Measurements from ENCODE around the gene FAM193A. TPM values are rescaled to one million over a fixed set of nuclear protein-coding genes. Genes with fewer than 3 reads are reported as not detected.

The FAM193A gene
- polyA plus RNA-seq, 1 of the 3 experiments (the other 2 are of a cell fraction), result 9.2 TPM

DNA sequence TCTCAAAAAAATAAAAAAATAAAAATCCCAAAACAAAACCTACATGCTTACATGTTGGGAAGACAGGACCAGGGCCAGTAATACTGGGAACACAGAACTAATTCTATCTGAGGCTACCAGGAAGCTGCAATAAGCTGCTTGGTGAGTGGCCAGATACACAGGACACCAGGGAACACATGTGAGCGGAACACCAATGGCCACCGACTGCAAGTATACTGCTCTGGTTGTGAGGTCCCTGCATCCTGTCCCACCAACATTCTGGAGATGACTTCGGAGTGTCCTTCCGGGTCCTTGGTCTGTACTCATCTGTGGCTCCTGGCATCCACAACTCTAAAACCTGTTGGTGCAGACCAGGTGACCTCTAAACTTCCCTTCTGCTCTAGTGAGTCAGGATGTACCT lies 217.0 kb downstream of the FAM193A start:
- 0 out of 2 replicates have a peak, but pooled peaks cover 9% of the 10 kb centered on the region for H4K20me1 ChIP-seq (ENCODE audit: insufficient read depth)
- CTCF ChIA-PET, result no interaction called here

GRCh38 chr4:2754848-2755819 lies 218.7 kb downstream of the FAM193A start:
- H2AFZ ChIP-seq (ENCODE audit: low read depth), result no peak overlapping the region
- 42% methylated on average over 23 of the region's 23 CpGs for WGBS (ENCODE audit: low lambda C conversion rate)
- CTCF ChIA-PET, result interaction anchor here (0.5 to 1.1 kb wide), 5 partner anchors 22 to 180 kb away, joined by 3 to 4 read pairs (median 3); no protein-coding TSS in a partner anchor

More for the DNA sequence above, 217.0 kb downstream of the FAM193A start:
- H3K27me3 ChIP-seq (ENCODE audit: insufficient read depth), result no peaks in the 10 kb centered on the region
- H3K79me2 ChIP-seq (ENCODE audit: insufficient read depth), result peaks cover 68% of the 10 kb centered on the region
- no peak overlapping the region for H3K4me2 ChIP-seq
- no peak overlapping the region for H3K9ac ChIP-seq
- H3K36me3 ChIP-seq (replicated peaks in 1 of 2; ENCODE audit: control insufficient read depth in 1 of 2, insufficient read depth in 2 of 2, low read length in 1 of 2), result no peaks in the 10 kb centered on the region
- no peaks in the 10 kb centered on the region for H3K9me2 ChIP-seq
- POLR2A ChIA-PET, result no interaction called here
- peak; percentile 23 for DNase-seq
- no peak overlapping the region for H2AFZ ChIP-seq (ENCODE audit: low read depth)
- H3K27ac ChIP-seq (ENCODE audit: low read depth in 2 of 2, low read length in 1 of 2), result no peak overlapping the region
- peaks cover 0 to 7% of the 10 kb centered on the region in 2 experiments; a peak in 1 of 4 replicates for H3K4me1 ChIP-seq (ENCODE audit: control insufficient read depth in 1 of 2, insufficient read depth in 2 of 2, low read depth in 1 of 2, low read length in 1 of 2)
- H3K9me3 ChIP-seq, result no peaks in the 10 kb centered on the region
- peaks cover 4% of the 10 kb centered on the region for H3F3A ChIP-seq (replicated peaks; ENCODE audit: insufficient read depth)
- no peak overlapping the region for H3K4me3 ChIP-seq (ENCODE audit: low read depth in 2 of 2, low read length in 1 of 2)
- TF ChIP-seq SMC3 (IDR thresholded peaks at IDR 0.05; ENCODE audit: low read depth, low read length) (no peak), FOXM1 (IDR thresholded peaks at IDR 0.05; ENCODE audit: low read depth) (no peak), CHD2 (IDR thresholded peaks at IDR 0.05; ENCODE audit: low read length, partially characterized antibody) (no peak), GATA2 (CRISPR knock-in tag; IDR thresholded peaks at IDR 0.05) (no peak), JUND (IDR thresholded peaks at IDR 0.05) (no peak), GABPA (IDR thresholded peaks at IDR 0.05; ENCODE audit: low read depth) (no peak)
- WGBS (ENCODE audit: low lambda C conversion rate), result 100% methylated on average over 1 of the region's 4 CpGs

More at GRCh38 chr4:2754848-2755819, 218.7 kb downstream of the FAM193A start:
- Histone ChIP-seq H3K79me2 (ENCODE audit: insufficient read depth) (peaks cover 52% of the 10 kb centered on the region), H3K4me3 (ENCODE audit: low read depth in 2 of 2, low read length in 1 of 2) (peak overlapping the region; percentile 74), H3K9me2 (no peaks in the 10 kb centered on the region), H3K27me3 (ENCODE audit: insufficient read depth) (no peaks in the 10 kb centered on the region), H3K27ac (ENCODE audit: low read depth in 2 of 2, low read length in 1 of 2) (peak overlapping the region in 1 of 2 experiments; percentile 81; a peak in 1 of 4 replicates), H3K9ac (peak overlapping the region; percentile 79), H3K36me3 (replicated peaks in 1 of 2; ENCODE audit: control insufficient read depth in 1 of 2, insufficient read depth in 2 of 2, low read length in 1 of 2) (no peaks in the 10 kb centered on the region), H3K9me3 (no peaks in the 10 kb centered on the region), H4K20me1 (ENCODE audit: insufficient read depth) (0 out of 2 replicates have a peak, but pooled peaks cover 3% of the 10 kb centered on the region), H3K4me1 (ENCODE audit: control insufficient read depth in 1 of 2, insufficient read depth in 2 of 2, low read depth in 1 of 2, low read length in 1 of 2) (peaks cover 0 to 7% of the 10 kb centered on the region in 2 experiments; a peak in 1 of 4 replicates), H3K4me2 (peak overlapping the region; percentile 89), H3F3A (replicated peaks; ENCODE audit: insufficient read depth) (peaks cover 4% of the 10 kb centered on the region)
- peak; percentile 45 for DNase-seq
- TF ChIP-seq NFIC (IDR thresholded peaks at IDR 0.05; ENCODE audit: borderline replicate concordance), result no peak
- no peak for TF ChIP-seq TEAD4 (IDR thresholded peaks at IDR 0.05; ENCODE audit: borderline replicate concordance, insufficient read depth)
- TF ChIP-seq RCOR1 (IDR thresholded peaks at IDR 0.05; ENCODE audit: low read length), result no peak
- TF ChIP-seq, protein P1, sequence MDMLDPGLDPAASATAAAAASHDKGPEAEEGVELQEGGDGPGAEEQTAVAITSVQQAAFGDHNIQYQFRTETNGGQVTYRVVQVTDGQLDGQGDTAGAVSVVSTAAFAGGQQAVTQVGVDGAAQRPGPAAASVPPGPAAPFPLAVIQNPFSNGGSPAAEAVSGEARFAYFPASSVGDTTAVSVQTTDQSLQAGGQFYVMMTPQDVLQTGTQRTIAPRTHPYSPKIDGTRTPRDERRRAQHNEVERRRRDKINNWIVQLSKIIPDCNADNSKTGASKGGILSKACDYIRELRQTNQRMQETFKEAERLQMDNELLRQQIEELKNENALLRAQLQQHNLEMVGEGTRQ (IDR thresholded peaks at IDR 0.05; ENCODE audit: borderline replicate concordance, low read depth, low read length), result no peak
- TF ChIP-seq CHD2 (IDR thresholded peaks at IDR 0.05; ENCODE audit: low read length, partially characterized antibody), result no peak
- TF ChIP-seq GABPA (IDR thresholded peaks at IDR 0.05; ENCODE audit: low read depth), result no peak
- TF ChIP-seq ELF1 (IDR thresholded peaks at IDR 0.05), result no peak
- POLR2A ChIA-PET, result interaction anchor here (0.5 to 1.6 kb wide), 7 partner anchors 13 to 286 kb away, joined by 3 to 7 read pairs (median 3); partner anchors contain the start of gene RNF4

All from SK-N-SH (cell line).